Activated T-cell treated with anti-CD3 and anti-CD28 coated beads for 4 hours (primary cell): ENCODE data around the gene ZNF778.

Experiments used
- DNase-seq: peaks from one replicate; pipeline ENCODE4 v3.0.0-alpha.2; 2020

ZNF778 gene

DNA sequence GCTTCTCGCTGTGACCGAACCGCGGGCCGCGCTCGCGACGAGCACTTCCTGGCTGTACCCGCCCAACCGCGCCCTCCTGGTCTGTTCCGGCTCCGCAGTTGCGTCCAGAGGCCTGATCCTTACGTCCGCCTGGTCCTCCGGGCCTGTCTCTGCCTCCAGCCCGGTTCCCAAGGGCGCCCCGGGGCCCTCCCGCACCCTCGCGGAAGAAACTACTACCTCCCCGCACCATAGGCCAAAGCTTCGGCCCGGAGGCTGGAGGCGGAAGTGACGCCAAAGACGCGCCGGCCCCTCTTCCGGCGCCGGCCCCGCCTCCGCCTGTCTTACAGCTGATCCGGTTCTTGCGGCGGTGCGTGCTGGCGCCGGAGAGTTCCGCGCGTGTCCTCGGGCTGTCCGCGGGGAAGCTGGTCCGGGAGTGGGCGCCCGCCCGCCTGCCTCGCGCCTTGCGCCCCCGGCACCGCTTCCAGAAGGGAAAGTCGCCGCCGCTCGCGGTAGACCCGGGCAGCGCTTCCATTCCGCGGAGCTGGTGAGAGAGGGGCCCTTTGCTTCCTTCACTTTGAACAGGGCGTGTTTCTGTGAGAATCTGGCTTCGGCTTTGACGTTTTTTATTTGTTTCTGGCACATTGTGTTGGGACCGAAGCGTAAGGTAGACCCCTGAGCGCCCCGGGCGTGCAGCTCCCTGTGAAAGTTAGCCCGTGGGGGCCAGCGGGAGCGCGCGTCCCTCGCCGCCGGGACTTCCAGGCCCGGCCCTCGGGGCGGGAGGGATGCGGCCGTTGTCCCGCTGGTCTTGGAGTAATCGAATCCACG, at the start of gene ZNF778:
Gene ZNF778, plus strand, starts transcription at position 316 of the 804 bp plus-strand sequence. CDS start 3,425 bp downstream, outside the sequence.
- DNase-seq: peak; percentile 63

DNA sequence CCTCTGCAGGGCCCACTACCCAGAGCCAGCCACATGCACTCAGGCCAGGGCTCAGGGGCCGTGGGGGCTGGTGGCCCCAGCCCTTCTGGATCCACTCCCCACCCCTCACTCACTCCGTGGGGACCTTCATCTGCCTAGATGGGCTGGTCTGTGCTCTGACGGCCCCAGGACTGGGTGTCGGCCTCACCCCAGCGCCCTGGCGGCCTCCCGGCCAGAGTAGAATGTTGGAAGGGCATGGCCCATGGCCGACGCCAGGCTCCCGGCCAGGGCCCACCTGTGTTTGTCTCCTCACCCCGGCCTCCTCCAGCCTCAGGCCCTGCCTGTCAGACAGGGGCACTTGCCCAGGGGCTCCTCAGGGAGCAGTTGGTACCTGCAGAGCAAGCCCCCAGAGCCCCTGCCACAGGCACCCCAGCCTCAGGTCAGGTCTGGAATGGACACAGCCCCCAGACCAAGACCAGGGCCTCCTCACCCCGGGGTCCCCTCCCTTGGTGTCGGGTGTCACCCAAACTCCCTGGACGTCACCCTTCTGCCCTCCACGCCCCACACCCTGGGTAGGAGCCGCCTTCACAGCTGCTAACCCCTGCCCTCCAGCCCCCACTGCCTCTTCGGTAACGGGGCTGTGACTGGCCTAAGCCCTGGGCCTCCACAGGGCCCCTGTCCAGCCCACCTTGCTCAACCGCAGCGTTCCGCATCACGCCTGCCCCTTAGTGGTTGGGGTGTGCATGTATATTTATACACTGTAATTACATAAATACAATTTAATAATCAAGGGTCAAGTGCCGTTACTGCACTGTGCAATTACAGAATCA, 48.9 kb upstream of the ZNF778 start:
- DNase-seq: no peak

DNA sequence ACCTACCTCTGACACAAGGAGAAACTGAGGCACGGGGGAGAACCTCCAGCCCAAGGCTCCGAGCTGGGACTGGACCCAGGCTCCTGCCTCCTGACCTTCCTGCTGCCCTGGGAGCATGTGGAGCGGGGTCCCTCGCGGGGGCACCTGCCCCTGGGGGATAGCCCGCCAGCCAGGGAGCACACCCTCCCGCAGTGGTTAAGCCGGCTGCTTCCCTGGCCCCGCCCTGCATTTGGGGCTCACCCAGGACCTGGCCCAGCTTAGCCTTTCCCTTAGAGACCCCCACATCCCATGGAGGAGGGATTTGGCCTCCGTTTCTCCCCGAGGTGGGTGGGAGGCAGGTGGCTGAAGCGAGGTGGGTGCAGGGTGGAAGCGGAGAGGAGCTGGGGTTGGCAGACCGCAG, 47.7 kb upstream of the ZNF778 start:
- no peak for DNase-seq

DNA sequence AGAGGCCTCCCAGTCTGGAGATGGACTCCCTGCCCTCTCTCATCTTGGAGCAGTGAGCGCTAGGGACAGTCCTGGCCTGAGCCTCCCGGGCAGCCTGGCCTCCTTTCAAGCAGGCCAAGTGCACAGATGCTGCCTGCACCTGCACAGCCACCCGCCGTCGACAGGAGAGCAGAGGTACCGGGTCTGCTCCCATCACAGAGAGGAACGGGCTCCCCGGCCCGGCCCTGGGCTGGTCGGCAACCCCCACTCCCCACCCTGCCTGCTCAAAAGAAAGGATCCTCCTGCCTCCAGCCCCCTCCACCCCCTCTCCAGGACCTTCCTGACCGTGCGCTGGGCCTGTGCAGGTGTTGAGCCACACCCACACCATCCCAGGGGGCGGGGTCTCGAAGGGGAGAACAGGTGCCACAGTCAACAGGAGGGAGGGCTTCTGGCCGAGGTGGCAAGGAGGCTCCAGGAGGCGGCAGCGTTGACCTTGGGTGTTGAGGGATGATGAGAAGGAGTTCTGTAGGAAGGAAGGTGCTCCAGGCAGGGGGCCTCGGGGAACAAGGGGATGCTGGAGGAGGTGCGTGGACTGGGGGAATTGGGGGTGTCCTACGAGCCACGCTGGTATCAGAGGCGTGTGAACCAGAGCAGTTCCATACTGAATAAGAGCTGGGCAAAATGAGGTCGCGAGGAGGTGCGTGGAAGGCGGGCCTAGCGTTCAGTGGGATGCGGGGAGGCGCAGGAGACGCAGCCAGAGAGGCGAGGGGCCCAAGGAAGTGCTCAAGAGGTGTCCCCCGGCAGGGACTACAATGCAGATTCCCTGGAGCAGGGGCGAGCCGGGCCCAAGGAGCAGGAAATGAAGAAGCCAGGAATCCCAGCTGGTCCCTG, 46.9 kb upstream of the ZNF778 start:
- no peak for DNase-seq

DNA sequence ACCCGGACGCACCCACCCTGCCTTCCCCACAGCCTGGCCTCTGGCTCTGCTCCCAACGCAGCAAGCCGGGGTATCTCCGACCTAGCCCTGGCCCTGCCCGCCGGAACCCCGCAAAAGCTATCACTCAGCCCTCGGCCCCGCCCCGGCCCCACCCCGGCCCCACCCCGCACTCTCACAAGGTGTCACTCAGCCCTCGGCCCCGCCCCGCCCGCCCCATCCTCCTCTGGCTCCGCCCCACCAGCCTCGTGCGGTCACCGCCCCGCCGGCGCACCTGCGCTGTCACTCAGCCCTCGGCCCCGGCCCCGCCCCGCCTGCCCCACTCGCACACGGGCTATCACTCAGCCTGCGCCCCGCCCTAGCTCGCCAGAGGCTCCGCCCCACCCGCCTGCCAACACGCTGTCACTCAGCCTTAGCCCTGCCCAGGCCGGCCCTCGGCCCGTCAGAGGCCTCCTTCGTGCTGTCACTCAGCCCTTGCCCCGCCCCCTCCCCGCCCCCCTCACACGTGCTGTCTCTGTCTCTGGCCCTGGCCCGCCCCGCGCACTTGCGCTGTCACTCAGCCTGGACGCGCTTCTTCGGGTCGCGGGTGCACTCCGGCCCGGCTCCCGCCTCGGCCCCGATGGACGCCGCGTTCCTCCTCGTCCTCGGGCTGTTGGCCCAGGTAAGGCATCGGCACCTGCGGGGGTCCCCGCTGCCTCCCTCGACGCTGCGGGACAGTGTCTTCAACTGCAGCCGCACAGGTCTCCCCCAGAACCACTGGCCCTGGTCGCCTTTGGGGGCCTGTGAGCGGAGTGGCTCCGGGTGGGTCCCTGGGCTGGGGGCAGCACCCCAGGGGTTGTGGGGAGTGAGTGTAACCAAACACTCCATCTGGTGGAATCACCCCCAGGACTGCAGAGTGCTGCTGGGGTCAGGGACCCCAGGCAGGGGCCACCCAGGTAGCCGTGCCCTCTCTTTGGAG, 46.0 kb upstream of the ZNF778 start, which contains the start of gene CDH15:
Gene CDH15, plus strand, starts transcription at position 533 of the 955 bp plus-strand sequence. Its CDS starts 84 bp downstream, at position 617.
- peak; percentile 90 for DNase-seq

DNA sequence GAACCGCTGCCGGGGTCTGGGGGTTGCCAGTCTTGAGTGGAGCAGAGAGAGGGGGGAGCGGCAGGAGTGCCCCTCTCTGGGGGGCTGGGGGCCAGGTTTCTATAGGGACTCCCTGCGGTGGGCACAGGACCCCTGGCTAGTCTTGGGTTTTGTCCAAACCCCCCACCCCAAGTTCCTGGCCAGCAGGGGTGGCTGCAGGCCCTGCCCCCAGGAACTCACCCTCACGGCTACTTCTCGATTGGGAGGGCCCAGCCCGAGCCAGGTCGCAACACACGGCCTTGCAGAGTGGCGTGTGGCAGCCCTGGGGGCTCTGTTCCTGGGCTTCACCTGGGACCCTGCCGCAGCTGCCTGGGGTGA, 45.4 kb upstream of the ZNF778 start:
- no peak for DNase-seq

DNA sequence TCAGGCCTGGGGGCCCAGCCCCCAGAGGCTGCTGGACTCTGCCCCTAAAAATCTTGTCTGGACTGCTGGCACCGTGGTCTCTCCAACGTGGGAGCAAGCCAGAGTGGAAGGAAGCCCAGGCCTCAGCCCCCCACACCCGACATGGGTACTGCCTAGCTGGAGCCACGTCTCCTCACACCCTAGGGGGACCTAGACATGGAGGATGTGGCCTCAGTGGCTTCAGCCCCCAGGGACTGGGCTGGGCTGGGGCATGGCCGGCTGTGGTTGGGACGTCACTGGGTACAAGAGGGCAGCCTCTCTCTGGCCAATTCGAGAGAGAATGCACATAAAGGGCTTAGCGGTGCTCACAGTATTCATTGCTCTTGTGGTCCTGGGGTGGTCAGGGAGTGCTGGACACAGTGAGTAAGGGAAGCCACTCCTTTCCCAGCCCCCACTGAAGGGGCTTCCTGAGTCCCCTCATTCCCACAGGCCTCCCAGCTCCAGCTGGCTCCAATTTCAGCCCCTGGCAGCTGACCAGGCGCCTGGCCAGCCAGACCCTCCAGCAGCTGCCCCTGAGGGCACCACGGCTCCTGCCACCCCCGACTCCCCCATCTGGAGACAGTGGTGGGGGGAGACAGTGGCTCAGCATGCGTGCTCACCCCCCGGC, 44.9 kb upstream of the ZNF778 start:
- no peak for DNase-seq

DNA sequence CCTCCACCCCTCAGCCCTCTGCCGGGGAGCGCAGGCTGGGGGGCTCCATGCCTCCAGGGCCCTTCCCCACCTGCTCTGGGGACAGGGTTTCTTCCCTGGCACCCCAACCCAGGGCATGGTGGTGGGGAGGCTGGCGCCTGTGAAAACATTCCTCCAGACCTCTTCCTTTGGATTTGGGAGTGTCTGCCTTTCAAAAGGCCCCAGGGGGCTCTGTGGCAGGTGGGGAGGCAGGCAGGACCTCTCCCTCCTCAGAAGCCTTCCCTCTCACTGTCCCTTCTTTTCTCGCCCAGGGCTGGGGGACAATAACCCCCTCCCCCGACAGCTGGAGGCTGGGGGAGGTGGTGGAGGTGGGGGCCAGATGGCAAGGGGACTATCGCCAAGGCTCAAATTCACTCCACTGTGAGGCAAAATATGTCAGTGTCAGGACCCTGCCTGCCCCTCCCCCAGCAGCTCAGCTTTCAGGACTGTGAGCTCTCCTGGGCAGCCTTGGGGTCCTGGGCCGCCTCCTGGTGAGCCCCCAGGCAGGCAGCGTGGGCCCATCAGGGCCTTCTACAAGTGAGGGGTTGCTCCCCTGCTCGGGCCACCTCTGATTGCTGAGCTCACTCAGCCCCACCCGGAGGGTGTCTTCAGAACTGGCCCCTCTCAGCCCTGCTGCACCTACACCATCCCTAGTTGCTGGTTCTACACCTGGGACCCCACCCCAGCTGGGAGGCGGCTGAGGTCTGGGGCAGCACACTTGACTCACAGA, 44.2 kb upstream of the ZNF778 start:
- no peak for DNase-seq

DNA sequence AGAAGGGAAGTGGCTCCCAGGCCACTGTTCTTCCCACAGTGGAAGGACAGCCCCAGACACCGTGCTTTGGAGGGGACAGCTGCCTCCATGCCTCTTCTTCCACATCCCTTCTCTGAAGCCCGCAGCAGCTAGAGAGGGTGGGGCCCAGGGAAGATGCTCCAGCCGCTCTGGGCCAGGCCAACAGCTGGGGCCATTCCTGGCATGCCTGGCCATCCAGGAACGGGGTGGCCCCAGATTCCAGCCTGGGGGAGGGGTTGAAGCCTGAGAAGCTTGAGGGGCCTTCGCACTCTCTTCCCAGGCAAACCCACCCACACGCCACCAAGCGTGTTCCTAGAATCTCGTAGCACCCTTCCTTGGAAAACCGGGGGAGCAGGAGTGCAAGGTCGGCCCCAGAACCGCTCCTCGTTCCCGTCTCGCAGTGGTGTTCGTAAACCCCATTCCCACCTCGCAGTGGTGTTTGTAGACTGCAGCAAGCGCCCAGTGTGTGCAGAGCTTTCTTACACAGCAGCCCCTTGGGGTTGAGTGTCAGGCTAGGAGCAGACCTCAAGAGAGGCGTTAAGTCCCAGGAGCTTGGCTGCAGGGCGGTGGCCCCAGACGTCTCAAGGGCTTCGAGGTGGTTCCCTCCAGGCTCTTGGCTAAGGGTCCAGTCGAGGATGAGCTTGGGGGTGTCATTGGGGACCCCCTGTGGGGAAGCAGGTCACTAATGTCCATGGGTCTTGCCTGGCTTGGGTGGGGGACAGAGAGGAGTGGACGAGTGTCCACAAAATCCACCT, 43.3 kb upstream of the ZNF778 start:
- DNase-seq: no peak

DNA sequence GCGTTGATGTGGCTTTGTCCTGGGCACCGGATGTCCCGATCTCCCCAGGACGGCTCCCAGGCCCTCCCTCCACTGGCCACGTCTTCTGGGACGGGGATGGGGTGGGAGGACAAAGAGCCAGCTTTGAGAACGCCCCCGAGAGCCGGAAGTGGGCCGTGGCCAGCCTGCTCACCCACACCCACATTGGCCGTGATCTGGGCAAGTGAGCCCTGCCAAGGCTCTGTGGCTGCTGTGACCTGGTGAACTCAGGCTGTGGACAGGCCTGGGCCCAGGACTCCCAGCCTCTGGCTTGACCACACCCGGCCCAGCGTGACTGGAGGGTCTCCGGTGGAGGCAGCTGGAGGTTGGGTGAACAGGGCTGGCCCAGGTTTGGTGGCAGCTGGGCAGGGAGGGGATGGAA, 42.6 kb upstream of the ZNF778 start:
- DNase-seq: no peak

DNA sequence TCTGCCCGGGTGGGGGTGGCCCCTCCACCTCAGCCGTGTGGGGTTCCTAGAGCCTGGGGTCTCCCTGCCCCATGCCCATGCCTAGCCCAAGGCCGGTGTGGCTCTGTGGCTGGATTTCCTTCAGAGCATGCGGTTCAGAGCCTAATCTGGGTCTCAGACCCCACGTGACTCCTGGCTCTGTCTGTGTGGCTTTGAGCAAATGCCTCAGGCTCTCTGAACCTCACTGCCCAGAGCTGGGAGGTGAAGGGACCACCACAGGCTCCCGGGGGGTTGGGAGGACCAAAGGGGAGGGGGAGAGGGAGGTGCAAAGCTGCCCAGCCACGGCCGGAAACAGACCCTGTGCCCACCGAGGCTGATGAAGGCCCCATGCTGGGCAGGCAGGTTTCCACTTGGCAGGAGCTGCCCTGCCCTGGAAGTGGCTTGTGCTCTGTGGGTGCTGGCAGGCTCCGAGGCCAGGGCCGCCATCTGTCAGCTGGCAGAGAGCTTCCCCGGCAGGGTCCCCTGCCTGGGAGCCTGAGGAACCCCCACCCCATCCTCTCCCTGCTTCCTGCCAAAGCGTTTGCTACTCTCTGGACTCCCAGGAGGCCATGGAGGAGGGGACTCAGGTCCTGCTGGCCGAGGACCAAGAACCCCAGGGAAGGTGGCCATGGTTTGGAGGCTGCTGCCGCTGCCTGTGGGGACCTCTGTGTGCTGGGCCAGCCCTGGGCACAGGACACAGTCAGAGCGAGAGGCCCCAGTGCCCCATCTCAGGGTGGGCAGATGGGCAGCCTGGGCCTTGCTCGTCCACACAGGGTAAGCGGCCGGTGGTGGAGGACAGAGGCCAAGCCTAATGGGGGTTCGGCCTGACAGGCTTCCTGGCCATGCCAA, 42.0 kb upstream of the ZNF778 start:
- no peak for DNase-seq

DNA sequence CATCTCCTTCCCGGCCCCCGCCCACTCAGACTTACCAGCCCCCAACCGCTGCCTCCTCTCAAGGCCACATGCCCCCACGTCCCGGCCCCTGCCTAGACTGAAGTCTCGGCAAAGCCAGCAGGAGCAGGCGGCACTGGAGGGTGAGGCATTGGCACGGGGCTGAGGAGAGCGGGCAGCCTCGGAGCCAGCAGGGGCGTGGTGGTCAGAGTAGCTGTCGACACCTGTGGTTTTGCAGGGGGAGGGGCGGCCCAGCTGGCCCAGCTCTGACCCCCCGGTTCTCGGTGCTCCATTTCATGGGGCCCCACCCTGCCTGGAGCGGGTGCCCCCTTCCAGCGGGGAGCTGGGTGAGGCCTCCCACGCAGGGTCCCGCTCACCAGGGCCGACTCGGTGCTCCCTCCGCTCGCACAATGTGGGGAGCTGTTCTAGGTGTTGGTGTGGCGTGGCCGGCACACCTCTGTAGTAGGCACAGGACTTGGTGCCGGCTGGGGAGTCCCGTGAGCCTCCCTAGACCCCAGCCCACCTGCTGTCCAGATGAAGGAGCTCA, 41.3 kb upstream of the ZNF778 start:
- DNase-seq: no peak

DNA sequence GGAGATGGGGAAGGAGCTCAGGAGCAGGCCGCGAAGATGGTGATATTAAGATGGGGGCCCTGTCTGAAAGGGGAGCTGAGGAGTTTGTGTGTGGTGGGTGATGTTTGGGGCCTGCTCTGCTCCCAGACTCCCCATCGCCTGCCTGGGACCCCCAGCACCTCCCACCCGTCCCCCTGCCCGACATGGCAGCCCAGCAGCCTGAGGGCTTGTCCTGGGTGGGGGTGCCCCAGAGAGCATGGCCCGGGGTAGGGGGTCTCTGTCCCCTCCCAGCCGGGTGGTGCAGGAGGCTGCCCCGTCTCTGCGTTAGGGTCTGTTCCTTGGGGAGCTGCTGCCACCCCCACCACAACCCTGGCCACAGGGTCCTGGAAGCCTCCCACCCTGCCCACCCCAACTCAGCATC, 40.8 kb upstream of the ZNF778 start:
- no peak for DNase-seq

DNA sequence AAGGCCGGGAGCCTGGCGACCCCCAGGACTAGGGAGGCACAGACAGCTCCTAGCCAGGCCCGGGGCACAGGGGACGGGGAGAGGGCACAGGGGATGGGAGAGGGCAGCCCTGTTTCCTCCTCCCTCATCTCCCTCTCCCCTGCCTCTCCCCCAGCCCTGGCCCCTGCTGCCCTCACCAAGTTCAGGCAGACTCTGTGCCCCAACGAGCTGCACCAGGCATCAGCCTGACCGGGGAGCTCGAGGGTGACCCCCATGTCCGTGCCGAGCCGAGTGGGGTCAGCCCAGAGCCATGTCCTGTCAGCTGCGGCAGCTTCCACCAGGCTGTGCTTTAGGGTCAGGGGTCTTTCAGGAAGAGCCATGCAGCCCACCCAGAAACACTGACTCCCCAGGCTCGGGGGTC, 40.0 kb upstream of the ZNF778 start:
- no peak for DNase-seq

DNA sequence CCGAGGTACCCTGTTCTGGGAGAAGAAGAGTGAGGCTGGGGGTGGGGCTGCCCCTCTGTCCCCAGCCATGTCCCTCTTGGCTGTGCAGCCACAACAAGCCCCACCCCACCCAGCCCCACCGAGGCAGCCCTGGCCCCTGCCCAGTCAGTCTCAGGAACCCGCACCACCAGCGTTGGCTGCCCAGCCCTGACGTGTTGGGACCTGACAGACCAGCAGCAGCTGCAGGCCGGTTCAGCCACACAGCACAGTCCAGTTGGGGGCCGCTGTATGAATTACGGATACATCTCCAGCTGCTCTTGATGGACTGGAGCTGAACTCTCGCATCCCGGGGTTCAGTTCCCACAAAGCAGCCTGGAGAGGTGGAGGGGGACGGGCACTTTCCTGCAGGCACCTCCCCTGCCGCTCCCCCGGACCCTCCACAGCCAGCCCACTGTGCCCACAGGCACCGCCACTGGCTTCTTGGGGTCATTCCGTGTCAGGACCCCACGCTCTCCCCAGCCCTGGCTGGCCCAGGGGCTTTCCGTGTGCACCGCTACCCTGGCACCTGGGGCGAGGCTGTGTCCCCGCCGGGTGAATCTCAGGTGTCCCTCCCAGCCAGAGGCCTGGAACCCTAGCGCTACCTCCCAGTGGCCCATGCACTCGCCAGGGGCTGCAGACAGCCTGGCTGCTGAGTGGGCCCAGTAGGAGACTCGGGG, 38.9 kb upstream of the ZNF778 start:
- DNase-seq: no peak

DNA sequence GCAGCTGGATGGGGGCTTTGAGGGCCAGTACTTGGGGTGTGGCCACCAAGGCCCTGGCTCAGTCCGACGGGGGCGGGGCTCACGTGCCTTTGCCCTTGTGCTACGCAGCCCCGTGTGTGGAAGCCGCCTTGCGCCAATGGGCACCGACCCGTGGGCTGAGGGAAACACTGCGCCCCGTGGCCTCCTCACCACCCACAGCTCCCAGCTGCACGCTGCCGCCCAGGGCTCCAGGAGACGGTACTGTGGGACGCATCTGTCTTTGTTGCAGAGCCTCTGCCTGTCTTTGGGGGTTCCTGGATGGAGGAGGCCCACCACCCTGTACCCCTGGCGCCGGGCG, 38.4 kb upstream of the ZNF778 start:
- DNase-seq: no peak

DNA sequence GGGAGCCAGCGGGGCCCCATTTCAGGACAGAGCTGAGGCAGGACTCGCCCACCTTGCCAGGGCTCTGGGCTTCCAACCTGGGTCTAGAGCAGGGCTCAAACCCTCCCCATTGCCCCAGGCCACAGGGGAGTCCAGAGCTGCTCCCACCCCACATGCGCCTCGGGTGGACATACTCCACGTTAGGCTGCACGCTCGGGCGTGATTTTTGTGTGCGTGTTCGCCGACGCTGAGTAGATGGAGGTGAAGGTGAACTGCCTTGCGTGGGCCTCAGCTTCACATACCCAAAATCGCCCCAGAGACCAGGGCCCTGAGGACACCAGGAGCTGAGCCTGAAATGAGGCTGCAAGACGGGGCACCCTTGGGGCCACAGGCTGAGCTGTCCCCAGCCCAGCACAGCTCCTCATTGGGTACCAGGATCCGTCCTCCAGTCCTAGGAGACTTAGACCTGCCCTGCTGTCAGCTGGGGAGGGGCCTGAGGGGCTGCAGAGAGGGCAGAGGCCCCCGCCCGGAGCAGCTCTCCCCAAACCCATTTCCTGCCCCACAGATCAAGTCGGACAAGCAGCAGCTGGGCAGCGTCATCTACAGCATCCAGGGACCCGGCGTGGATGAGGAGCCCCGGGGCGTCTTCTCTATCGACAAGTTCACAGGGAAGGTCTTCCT, 37.7 kb upstream of the ZNF778 start:
- DNase-seq: no peak
